GM21825 (cell line): ENCODE results near the gene HPSE2.
"Not testable (repeated sequence)": the region's sequence is repeated elsewhere in the genome, so short reads cannot be mapped to it uniquely, and the experiment has no call there.

Source experiments
- ATAC-seq: cut with Tn5 transposase; IDR thresholded peaks from one replicate; pipeline ENCODE4 v1.9.1; 2021; ENCODE audit warnings: mild to moderate bottlenecking, moderate library complexity; ENCODE audit not compliant: unreplicated experiment

HPSE2 gene

GRCh38 chr10:98582363-98582762 lies 653.3 kb downstream of the HPSE2 start:
- no peak for ATAC-seq

GRCh38 chr10:98577578-98577977 lies 658.1 kb downstream of the HPSE2 start:
- ATAC-seq = no peak

GRCh38 chr10:98577168-98577567 lies 658.5 kb downstream of the HPSE2 start:
- no peak for ATAC-seq

- no peak for ATAC-seq
These were observed 659.6 kb downstream of the HPSE2 start for GRCh38 chr10:98576096-98576495.

- ATAC-seq = no peak
These were observed 663.1 kb downstream of the HPSE2 start for GRCh38 chr10:98572594-98572993.

- no peak for ATAC-seq
These were observed 664.8 kb downstream of the HPSE2 start for GRCh38 chr10:98570834-98571233.

GRCh38 chr10:98569853-98570252 lies 665.8 kb downstream of the HPSE2 start:
- no peak for ATAC-seq

- ATAC-seq = no peak
These were observed 667.1 kb downstream of the HPSE2 start for GRCh38 chr10:98568551-98568950.

- no peak for ATAC-seq
These were observed 668.1 kb downstream of the HPSE2 start for GRCh38 chr10:98567391-98568133.

GRCh38 chr10:98563811-98564210 lies 671.8 kb downstream of the HPSE2 start:
- no peak for ATAC-seq

- no peak for ATAC-seq
These were observed 675.1 kb downstream of the HPSE2 start for GRCh38 chr10:98560565-98560964.

- no peak for ATAC-seq
These were observed 679.6 kb downstream of the HPSE2 start for GRCh38 chr10:98556061-98556460.

GRCh38 chr10:98555021-98555619 lies 680.5 kb downstream of the HPSE2 start:
- ATAC-seq = no peak

- not testable (repeated sequence) for ATAC-seq
These were observed 694.1 kb downstream of the HPSE2 start for GRCh38 chr10:98541561-98541960.

GRCh38 chr10:98539578-98539977 lies 696.1 kb downstream of the HPSE2 start:
- ATAC-seq = no peak

- no peak for ATAC-seq
These were observed 697.2 kb downstream of the HPSE2 start for GRCh38 chr10:98538472-98538871.

GRCh38 chr10:98536551-98536950 lies 699.1 kb downstream of the HPSE2 start:
- ATAC-seq = no peak

- ATAC-seq = no peak
These were observed 701.8 kb downstream of the HPSE2 start for GRCh38 chr10:98533746-98534445.

GRCh38 chr10:98533241-98533640 lies 702.4 kb downstream of the HPSE2 start:
- ATAC-seq = no peak

- no peak for ATAC-seq
These were observed 706.9 kb downstream of the HPSE2 start for GRCh38 chr10:98528805-98529183.

GRCh38 chr10:98528166-98528804 lies 707.4 kb downstream of the HPSE2 start:
- ATAC-seq = no peak

- ATAC-seq = no peak
These were observed 709.7 kb downstream of the HPSE2 start for GRCh38 chr10:98525969-98526368.
